GM18499 (cell line): ENCODE results near the gene DPH5.
A peak's percentile ranks its signal among the peaks of the same experiment; 100 is the strongest.
"Not testable (repeated sequence)": the region's sequence is repeated elsewhere in the genome, so short reads cannot be mapped to it uniquely, and the experiment has no call there.

Experiments used
- ATAC-seq: cut with Tn5 transposase; IDR thresholded peaks from one replicate; pipeline ENCODE4 v1.9.1; 2021; ENCODE audit warnings: moderate number of reproducible peaks; ENCODE audit not compliant: insufficient read depth, unreplicated experiment

Gene DPH5

GRCh38 chr1:101033017-101033416, 7.4 kb upstream of the DPH5 start:
- ATAC-seq, result no peak

DNA sequence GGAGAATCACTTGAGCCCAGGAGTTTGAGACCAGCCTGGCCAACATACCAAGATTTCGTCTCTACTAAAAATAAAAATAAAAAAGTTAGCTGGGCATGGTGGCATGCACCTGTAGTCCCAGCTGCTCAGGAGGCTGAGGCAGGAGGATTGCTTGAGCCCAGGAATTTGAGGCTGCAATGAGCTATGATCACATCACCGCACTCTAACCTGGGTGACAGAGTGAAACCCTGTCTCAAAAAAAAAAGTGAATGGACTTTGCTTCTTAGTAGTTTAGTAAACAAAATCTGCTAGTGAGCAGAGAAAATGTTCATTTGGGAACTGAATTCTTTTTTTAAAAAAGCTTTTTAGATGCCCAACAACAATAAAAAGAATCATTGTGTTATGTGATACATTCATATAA, 6.5 kb upstream of the DPH5 start:
- not testable (repeated sequence) for ATAC-seq

DNA sequence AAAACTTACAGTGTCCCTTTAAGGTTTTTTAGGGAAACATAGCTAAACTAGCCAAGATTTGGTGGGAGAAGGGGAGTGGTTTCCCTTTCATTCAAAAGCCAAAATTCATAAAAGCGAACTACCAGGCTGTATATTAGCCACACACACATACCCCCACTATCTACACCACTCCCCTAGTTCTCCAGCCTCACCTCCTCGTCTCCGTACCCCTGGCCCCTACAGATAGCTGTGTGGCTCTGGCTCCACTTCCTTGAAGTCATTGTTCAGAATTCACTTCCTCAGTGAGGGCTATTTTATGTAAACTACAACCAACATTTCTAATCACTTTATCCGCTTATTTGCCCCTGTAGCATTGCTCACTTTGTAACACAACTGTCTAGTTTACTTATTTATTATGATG, 5.3 kb upstream of the DPH5 start:
- no peak for ATAC-seq

- ATAC-seq, result no peak
These were observed 3.6 kb upstream of the DPH5 start for GRCh38 chr1:101029184-101029583.

DNA sequence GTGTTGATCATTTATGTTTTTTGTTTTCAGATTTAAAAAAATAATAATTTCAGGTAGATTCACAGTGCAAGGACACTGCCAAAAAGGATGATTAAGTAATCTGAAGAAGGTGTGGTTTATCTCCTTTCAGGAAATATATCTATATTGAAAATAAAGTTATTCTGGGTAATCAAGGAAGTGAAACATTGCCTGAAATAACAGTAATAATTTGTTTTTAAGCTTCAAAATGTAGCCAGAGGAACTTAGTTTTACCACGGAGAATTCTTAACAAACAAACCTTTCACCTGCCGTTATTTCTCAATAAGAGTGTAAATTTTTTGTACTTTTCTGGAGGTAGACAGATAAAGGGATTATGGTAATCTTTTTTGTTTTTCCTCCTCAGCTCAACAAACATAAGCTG, 2.9 kb upstream of the DPH5 start:
- no peak for ATAC-seq

DNA sequence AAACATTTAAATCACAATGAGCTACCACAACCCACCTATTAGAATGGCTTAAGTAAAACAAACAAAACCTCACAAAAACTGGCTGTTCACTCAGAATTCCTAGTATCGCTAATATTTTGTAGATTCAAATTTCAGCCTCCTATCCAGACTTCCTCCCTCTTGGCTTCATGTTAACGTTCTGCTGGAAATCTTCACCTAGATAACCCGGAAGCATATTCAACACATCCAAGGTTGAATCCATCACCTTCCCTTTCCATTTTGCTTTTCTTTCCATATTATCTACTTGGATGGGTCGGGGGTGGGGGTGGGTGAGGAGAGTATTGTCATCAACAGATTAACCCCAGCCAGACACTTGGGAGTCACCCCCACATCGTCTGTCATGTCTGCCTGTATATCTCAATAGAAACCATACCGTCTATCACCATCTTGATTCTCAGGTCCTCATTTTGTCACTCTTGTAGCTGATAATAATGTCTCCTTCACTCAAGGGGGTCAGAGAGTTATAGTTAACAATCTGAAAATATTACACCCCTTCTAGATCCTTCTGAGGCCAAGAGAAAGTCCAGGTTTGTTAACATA, 1.7 kb upstream of the DPH5 start:
- ATAC-seq, result no peak

GRCh38 chr1:101026430-101026788, 825 bp upstream of the DPH5 start:
- ATAC-seq, result no peak

GRCh38 chr1:101025283-101025656, 314 bp downstream of the DPH5 start:
- no peak for ATAC-seq

DNA sequence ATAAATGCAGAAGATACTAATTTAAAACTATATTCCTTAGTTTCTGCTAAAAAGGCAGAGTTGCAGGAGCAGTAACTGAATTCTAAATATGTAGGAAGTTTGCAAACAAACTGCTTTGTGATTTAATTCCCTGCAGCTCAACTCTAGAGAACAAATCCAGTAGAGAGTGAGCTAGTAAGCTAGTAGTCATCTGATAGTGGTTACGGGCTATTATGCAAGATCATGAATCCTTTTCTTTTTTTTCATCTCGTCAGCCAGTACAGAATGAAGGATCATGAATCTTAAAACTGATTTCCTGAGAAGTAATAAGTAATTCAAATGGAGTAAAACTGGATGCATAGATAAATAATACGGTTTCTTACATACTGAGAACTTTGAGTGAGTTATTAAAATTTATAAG, 3.3 kb downstream of the DPH5 start:
- ATAC-seq, result no peak

GRCh38 chr1:101017448-101017847, 8.1 kb downstream of the DPH5 start:
- ATAC-seq, result no peak

DNA sequence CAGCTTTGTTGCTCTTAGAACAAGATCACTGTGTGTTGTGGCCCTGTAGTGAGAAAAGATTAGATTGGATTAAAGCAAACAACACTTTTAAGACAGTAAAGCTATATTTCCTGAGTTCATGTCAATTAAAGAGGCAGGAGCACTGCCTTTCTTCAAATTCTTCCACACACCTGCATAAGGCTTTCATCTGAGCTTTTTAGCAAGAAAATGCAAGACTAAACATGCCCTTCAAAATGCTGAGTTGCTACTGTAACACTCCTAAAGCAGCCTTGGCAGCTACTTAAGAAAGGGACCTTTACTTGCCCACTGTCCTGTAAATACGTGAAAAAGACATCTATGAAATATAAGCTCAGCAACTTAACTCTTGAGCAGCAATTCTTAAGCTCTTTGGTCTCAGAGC, 11.8 kb downstream of the DPH5 start:
- no peak for ATAC-seq

DNA sequence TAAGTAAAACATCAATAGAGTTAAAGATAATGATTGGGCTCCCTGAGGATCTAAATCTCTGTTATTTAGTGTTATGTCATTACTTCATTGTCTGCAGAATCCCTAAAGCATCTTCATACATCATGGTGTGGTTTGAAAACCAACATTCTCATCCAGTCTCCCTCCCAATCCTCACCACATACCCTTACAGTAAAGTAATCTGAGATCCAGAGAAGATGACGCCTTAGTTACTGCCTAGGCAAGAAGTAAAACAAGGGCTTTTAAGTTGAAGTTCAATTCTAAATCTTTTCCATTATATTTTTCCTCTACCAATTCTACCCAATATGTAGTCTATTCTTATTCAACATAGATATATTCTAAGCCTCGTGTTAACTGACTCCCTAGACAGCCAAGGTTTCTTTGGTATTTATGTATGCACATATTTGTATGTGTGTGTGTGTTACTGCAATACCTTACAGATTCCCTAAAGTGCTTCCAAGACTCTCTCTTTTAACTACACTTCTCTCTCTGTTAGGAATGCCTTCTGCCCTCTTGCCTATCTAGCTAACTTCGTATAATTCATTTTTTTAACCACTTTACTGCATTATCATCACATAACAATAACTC, 17.3 kb downstream of the DPH5 start:
- ATAC-seq, result no peak

DNA sequence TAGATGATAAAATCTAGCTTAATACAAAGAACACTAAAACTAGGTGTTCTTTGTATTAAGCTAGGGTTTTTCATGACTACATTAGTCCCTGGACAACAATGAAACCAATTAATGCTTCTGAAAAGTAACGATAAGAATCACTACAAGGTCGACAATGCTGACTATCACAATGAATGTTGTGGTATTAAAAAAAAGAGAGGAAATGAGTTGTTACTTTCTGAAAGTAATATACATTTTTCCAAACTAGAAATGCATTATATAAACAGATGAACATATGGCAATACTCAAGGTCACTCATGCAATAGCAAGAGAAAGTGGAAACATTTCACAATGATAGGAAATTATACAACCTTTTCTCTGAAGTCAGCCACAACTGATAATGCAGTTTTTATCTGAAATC, 19.0 kb downstream of the DPH5 start:
- ATAC-seq, result no peak

GRCh38 chr1:101005871-101006270, 19.7 kb downstream of the DPH5 start:
- no peak for ATAC-seq

DNA sequence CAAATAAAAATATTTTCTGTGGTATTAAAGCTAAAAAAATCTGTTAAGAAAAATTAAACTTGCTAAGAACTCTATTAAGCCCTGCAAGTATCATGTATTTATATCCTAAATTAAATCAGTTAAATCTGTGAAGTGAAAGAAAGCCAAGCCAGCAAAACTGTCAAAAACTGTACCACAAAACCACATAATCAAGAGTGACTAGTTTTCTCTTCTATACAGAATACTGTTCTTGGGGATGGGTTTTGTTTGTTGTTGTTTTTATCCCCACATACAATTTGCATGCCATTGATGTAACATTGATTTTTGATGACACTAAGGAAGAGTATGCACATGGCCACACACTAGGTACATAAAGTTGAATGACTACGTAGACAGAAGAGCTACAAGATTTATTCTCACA, 20.4 kb downstream of the DPH5 start:
- ATAC-seq, result no peak

- ATAC-seq, result no peak
These were observed 20.9 kb downstream of the DPH5 start for GRCh38 chr1:101004670-101005069.

GRCh38 chr1:101004061-101004460, 21.5 kb downstream of the DPH5 start:
- peak; percentile 49 for ATAC-seq

- ATAC-seq, result no peak
These were observed 22.5 kb downstream of the DPH5 start for GRCh38 chr1:101003012-101003650.

DNA sequence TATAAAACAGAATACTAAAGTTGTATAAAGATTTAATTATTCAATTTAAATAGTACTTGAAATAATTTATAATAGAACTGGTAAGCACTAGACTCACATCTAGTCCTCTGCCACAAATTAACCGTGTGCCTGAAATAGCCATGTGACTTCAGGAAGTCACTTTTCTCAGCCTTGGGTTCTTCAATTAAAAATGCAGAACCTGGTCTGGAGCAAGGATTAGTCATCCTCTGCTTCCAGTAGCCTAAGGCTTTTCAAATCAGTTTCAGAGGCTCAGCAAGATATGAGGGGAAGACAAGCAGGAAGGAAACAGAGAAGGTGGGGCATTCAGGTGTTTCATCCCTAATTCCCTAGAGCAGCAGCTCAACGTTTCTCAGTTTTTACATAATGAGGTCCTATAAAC, 23.0 kb downstream of the DPH5 start:
- no peak for ATAC-seq

DNA sequence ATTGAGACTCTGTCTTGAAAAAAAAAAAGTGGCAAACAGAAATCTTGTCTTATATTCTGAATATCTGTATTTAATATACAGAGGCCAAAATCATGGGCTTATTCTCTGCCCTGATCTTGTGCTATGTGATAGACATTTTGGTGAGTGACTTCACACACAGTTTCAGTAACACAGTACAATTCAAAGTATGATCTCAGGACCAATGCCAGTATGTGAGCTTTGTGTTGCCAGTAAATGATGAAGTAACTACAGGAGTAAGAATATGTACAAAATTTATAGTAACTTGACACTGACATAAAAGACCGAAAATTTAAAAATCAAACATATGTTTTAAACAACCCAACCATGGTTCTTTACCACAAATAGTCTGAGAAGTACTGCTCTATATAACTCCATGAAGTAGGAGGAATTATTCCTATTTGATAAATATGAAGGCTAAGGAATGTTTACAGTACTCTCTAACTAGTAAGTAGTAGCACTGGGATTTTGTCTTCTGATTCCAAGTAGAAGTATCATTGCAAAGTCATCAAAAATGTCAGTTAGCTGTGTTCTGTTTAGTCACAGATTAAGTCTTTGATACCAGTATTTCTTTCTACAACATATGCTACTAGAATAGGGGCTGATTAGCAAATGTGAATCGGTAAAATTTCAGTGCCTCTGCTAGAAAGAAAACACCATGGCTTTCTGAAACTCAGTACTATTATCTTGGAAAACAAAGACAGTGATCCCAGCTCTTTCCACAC, 25.3 kb downstream of the DPH5 start:
- ATAC-seq, result no peak

- ATAC-seq, result no peak
These were observed 27.2 kb downstream of the DPH5 start for GRCh38 chr1:100998426-100998825.
